GM18526 (cell line): ENCODE results near the gene USP10.

Source experiments
- POLR2A ChIP-seq: IDR thresholded peaks from 3 replicates; pipeline ENCODE4 v1.6.1; 2011; ENCODE audit not compliant: insufficient read length; ENCODE audit errors: extremely low read depth

USP10 gene

GRCh38 chr16:84764970-84765369 is 65.2 kb downstream of the USP10 start:
- TF ChIP-seq POLR2A = no peak

DNA sequence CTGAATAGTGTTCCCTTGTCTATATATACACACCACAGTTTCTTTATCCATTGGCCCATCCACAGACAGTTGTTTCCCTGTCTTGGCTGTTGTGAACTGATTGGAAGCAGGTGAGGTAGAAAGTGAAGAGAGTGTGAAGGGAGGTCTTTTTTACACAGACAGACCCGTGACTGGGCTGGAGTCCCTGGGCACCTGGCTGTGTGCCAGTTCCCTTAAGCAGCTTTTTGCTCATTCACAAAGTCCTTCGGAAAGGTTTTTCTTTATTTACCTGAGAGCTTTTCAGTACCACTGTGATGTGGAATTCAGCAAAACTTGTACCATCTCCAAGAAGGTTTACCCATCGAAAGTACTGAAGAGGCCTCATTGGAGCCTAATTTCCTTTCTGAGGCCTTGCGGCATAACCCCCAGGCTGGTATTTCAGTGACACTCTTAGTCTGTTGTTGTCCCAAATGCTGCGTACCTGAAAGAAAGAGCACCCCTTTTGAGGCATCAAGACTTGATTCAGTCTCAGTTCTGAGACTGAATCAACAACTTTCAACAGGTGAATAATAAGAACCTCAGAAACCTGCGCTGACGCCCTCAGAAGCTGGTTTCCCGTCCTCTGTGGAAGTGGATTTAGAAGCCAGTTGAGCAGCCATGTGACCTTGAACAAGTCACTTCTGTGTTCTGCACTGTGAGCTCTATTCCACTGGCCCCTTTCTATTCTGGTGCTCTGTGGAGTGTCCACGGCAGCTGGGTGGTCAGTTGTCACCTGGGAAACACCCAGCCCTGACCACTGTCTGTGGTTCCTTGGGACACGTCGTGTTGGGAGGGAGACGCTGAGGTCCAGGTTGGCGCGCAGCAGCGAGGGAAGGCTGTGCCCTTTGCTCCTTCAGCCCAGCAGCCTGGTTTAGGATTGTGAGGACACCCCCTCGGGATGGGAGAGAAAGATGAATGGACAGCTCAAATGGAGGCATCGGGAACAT is 66.1 kb downstream of the USP10 start:
- no peak for TF ChIP-seq POLR2A

- no peak for TF ChIP-seq POLR2A
Measured at GRCh38 chr16:84766978-84767773, 67.4 kb downstream of the USP10 start.

DNA sequence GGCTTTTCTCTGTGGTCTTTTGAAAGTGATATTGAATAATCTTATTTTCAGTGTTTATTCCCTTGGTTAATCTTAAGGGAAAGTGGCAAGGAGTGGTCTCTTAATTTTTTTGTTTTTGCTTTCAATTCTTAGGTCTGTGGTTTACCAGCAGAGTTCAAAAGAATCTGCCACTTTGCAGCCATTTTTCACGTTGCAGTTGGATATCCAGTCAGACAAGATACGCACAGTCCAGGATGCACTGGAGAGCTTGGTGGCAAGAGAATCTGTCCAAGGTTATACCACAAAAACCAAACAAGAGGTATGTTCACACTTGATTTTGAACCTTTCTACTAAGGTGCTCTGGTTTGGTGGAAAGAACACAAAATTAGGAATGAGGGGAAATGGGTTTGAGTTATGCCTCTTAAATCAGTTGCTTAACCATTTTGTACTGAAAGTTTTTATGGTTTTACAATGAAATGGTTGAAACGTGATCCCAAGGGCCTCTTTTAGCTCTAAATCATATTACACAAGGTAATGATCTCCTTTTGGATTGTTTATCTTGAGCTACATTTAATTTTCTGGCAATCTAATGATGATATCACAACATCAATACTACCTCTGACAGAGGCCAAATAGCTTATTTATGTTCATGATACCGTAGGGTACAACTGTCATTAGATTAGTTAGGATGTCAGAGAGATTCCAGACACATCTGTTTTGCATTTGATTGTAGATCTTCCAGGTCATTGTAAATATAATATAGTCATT is 68.4 kb downstream of the USP10 start:
- TF ChIP-seq POLR2A = no peak

GRCh38 chr16:84768808-84769197 is 69.0 kb downstream of the USP10 start:
- no peak for TF ChIP-seq POLR2A

GRCh38 chr16:84769416-84769815 is 69.6 kb downstream of the USP10 start:
- no peak for TF ChIP-seq POLR2A

- TF ChIP-seq POLR2A = no peak
Measured at GRCh38 chr16:84773312-84773711, 73.5 kb downstream of the USP10 start.

- no peak for TF ChIP-seq POLR2A
Measured at GRCh38 chr16:84774810-84775209, 75.0 kb downstream of the USP10 start.

DNA sequence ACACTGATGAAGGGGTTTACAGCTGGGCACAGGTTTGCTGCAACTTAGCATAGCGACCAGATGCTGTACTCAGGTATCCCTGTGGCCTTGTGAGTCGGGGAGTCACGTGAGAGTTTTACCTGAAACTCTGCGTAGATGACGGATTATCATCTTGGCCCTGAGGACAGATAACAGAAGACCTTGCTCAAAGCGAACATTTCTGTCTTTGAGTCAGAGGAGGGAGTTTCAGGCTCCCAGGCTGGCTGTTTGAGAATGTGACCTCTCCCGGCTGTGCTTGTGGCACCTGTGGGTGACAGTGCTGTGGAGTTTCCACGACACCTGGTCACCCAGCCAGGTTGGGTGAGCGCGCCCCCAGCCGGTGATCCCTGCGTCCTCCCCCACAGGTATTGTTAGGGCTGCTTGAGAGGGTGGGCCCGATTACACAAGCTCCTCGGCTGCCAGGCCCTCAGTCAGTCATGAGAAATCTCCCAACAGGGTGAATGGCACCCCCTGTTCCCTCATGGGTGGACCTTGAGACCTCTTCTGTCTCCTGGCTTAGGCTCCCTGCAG is 75.5 kb downstream of the USP10 start:
- TF ChIP-seq POLR2A = no peak

DNA sequence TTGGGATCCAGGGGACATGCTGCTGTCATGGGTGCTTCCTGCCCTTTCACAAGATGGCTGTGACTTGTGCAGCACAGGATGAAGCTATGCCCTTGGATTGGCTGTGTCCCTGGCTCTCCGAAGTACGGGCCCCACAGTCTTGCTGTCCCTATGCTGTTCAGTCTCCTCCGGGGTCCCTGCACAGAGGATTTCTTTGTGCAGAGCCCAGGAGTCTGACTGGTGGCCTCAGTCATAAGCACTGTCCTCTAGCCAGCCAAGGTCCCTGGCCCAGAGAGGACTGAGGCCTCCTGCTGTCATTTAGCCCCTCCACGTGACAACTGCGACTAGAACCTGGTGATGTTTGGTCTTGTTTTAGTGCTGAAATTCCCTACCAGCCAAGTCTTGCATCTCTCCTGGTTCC is 77.6 kb downstream of the USP10 start:
- no peak for TF ChIP-seq POLR2A

DNA sequence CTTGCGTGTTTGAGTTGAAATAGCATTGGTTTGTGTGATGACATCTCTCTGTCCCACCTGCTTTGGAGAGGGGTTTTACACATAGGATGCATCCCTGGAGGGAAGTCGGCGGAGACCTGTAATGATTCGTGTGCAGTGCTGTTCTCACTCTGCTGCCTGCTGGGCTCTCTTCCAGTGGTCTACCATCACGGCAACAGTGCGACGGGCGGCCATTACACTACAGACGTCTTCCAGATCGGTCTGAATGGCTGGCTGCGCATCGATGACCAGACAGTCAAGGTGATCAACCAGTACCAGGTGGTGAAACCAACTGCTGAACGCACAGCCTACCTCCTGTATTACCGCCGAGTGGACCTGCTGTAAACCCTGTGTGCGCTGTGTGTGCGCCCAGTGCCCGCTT is 78.9 kb downstream of the USP10 start:
- no peak for TF ChIP-seq POLR2A

GRCh38 chr16:84780063-84780462 is 80.3 kb downstream of the USP10 start:
- no peak for TF ChIP-seq POLR2A

GRCh38 chr16:84780544-84781376 is 81.0 kb downstream of the USP10 start:
- no peak for TF ChIP-seq POLR2A

- TF ChIP-seq POLR2A = no peak
Measured at GRCh38 chr16:84782846-84783245, 83.0 kb downstream of the USP10 start.
